CD4-positive, alpha-beta T cell (primary cell): ENCODE data around the gene CFAP57. TPM values are rescaled to one million over a fixed set of nuclear protein-coding genes. Genes with fewer than 3 reads are reported as not detected.
A peak's percentile ranks its signal among the peaks of the same experiment; 100 is the strongest.

Experiments
- ATAC-seq: fragments of 200-7000 bp; cut with Tn5 transposase; one replicate; pipeline ENCODE4 v1.10.0; 2022; ENCODE audit warnings: mild to moderate bottlenecking; ENCODE audit not compliant: poor library complexity
- CTCF ChIA-PET: fragments of 350-600 bp; sonication (Branson Sonifier 250); formaldehyde crosslinking; loops from one replicate; lab custom pipeline; 2021; ENCODE audit warnings: antibody characterized with exemption, inconsistent platforms; lab: Charles Lee
- POLR2A ChIA-PET: fragments of 350-600 bp; sonication (Branson Sonifier 250); formaldehyde crosslinking; loops from one replicate; lab custom pipeline; 2021; ENCODE audit warnings: antibody characterized with exemption, inconsistent platforms; lab: Charles Lee
- DNase-seq, 14 experiments: peaks; one replicate each; pipeline ENCODE4 v3.0.0-alpha.2; 2013 to 2020; ENCODE audit warnings: mixed read lengths in 2 of 14
- H3K27ac ChIP-seq, 2 donors: one replicate each; pipeline versions ENCODE4 v1.5.1 to v1.7.0; 2013; ENCODE audit warnings: low read length in 2 of 2, low read depth in 1 of 2, mild to moderate bottlenecking in 1 of 2
- H3K27me3 ChIP-seq, 2 experiments: 1 replicate in 1 of 2; 2 replicates in 1 of 2; pipeline versions ENCODE4 v1.6.1 to v1.7.0; 2013; ENCODE audit warnings: low read length in 2 of 2, control low read depth in 1 of 2, mild to moderate bottlenecking in 1 of 2, moderate library complexity in 1 of 2; ENCODE audit not compliant: insufficient read depth in 2 of 2, control insufficient read depth in 1 of 2
- H3K36me3 ChIP-seq: one replicate; pipeline ENCODE4 v1.6.1; 2013; ENCODE audit warnings: low read length, control low read depth; ENCODE audit not compliant: insufficient read depth
- H3K4me1 ChIP-seq: one replicate; pipeline ENCODE4 v1.6.1; 2013; ENCODE audit warnings: low read length, control low read depth; ENCODE audit not compliant: insufficient read depth
- H3K4me3 ChIP-seq: one replicate; pipeline ENCODE4 v1.5.1; 2013; ENCODE audit warnings: mild to moderate bottlenecking, low read length, moderate library complexity
- H3K9me3 ChIP-seq, 2 experiments: 1 replicate in 1 of 2; 2 replicates in 1 of 2; pipeline versions ENCODE4 v1.6.1 to v1.7.0; 2013; ENCODE audit warnings: low read length in 2 of 2, mild to moderate bottlenecking in 2 of 2, control low read depth in 1 of 2, moderate library complexity in 1 of 2; ENCODE audit not compliant: control insufficient read depth in 1 of 2, insufficient read depth in 1 of 2
- H3K27ac Mint-ChIP-seq: one replicate; pipeline ENCODE4 v1.8.0; 2020; ENCODE audit warnings: mixed read lengths
- H3K27me3 Mint-ChIP-seq: one replicate; pipeline ENCODE4 v1.8.0; 2021; ENCODE audit warnings: mixed read lengths
- H3K36me3 Mint-ChIP-seq: one replicate; pipeline ENCODE4 v1.8.0; 2021; ENCODE audit warnings: low read depth, mixed read lengths
- H3K4me1 Mint-ChIP-seq: one replicate; pipeline ENCODE4 v1.8.0; 2021; ENCODE audit warnings: low read depth, mixed read lengths
- H3K4me3 Mint-ChIP-seq: one replicate; pipeline ENCODE4 v1.8.0; 2020; ENCODE audit warnings: mild to moderate bottlenecking, mixed read lengths
- H3K9me3 Mint-ChIP-seq: one replicate; pipeline ENCODE4 v1.8.0; 2020; ENCODE audit warnings: mixed read lengths
- intact Hi-C, 2 experiments: fragments of 100-400 bp; cut with DNase I in 1 of 2; cut with micrococcal nuclease in 1 of 2; formaldehyde crosslinking; loops; one replicate each; pipeline versions ENCODE4 v1.15.1 to v1.9.0; 2023 to 2025; cut with DNase I, micrococcal nuclease
- total RNA-seq, 174 experiments: library from RNA in 2 of 174; stranded (reverse) in 2 of 174; gene quantifications; one replicate each; pipeline ENCODE4 v1.2.3 and lab custom pipeline; 2021 to 2026
- TF ChIP-seq, protein P1 (sequence below): fragments of 200-600 bp; IDR thresholded peaks from one replicate; pipeline ENCODE4 v1.8.0; 2022; ENCODE audit warnings: antibody characterized with exemption, mild to moderate bottlenecking

CFAP57 gene
- total RNA-seq, 2 experiments from 2014 or later, result not detected

- ChIA-PET CTCF (no interaction called here), POLR2A (no interaction called here)
- Mint-ChIP-seq H3K4me3 (no peak overlapping the region), H3K9me3 (no peaks in the 10 kb centered on the region), H3K27ac (no peak overlapping the region), H3K36me3 (no peaks in the 10 kb centered on the region), H3K27me3 (no peaks in the 10 kb centered on the region), H3K4me1 (no peaks in the 10 kb centered on the region)
- H3K9me3 ChIP-seq, result no peaks in the 10 kb centered on the region
- H3K4me1 ChIP-seq, result no peaks in the 10 kb centered on the region
- no peak overlapping the region for H3K4me3 ChIP-seq
- TF ChIP-seq, protein P1, sequence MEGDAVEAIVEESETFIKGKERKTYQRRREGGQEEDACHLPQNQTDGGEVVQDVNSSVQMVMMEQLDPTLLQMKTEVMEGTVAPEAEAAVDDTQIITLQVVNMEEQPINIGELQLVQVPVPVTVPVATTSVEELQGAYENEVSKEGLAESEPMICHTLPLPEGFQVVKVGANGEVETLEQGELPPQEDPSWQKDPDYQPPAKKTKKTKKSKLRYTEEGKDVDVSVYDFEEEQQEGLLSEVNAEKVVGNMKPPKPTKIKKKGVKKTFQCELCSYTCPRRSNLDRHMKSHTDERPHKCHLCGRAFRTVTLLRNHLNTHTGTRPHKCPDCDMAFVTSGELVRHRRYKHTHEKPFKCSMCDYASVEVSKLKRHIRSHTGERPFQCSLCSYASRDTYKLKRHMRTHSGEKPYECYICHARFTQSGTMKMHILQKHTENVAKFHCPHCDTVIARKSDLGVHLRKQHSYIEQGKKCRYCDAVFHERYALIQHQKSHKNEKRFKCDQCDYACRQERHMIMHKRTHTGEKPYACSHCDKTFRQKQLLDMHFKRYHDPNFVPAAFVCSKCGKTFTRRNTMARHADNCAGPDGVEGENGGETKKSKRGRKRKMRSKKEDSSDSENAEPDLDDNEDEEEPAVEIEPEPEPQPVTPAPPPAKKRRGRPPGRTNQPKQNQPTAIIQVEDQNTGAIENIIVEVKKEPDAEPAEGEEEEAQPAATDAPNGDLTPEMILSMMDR, result peak; percentile 43
- intact Hi-C loops, result loop anchor here in 1 of 2 experiments (1.0 kb wide), 1 partner anchor 120 kb away; the partner anchor contains the start of gene CDC20
- no peak overlapping the region for H3K27ac ChIP-seq
- DNase-seq (peak in 7 of 14 experiments; percentile 7 to 44 (median 24)), ATAC-seq (peak; percentile 43)
- no peaks in the 10 kb centered on the region for H3K27me3 ChIP-seq
- H3K36me3 ChIP-seq, result no peaks in the 10 kb centered on the region
These were observed 66.0 kb downstream of the CFAP57 start for GRCh38 chr1:43238085-43238484.

DNA sequence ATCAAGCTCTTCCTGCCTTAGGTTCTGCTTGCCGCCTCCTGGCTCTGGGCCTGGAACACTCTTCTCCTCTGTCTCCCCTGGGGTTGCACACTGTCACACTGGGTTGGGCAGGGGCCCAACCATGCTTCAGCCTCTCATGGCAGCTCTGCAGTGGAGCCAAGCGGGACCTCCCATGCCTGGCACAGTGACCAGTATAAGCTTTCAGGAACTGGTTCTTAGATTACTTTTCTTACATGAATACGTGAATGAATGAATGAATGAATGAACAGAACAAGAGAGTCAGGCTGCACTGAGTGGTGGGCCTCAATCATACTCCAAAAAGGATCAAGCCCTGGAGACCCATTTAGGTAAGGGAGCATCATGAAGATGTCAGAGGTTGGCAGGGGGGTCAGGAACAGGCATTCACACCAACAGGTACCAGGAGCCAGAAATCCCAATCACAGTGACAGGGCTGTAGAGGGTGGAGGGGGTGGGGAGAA is 66.9 kb downstream of the CFAP57 start:
- no peaks in the 10 kb centered on the region for H3K36me3 ChIP-seq
- H3K27ac ChIP-seq, result no peak overlapping the region
- ChIA-PET POLR2A (no interaction called here), CTCF (no interaction called here)
- TF ChIP-seq, protein P1, result no peak
- no peak overlapping the region for H3K4me3 ChIP-seq
- Mint-ChIP-seq H3K4me1 (no peaks in the 10 kb centered on the region), H3K9me3 (no peaks in the 10 kb centered on the region), H3K27me3 (no peaks in the 10 kb centered on the region), H3K4me3 (no peak overlapping the region), H3K36me3 (no peaks in the 10 kb centered on the region), H3K27ac (no peak overlapping the region)
- intact Hi-C loops, result loop anchor here in 1 of 2 experiments (1.0 kb wide), 1 partner anchor 119 kb away; the partner anchor contains the start of gene CDC20
- DNase-seq (no peak), ATAC-seq (no peak)
- no peaks in the 10 kb centered on the region for H3K4me1 ChIP-seq
- H3K9me3 ChIP-seq, result no peaks in the 10 kb centered on the region
- H3K27me3 ChIP-seq, result no peaks in the 10 kb centered on the region

GRCh38 chr1:43239484-43239883 is 67.4 kb downstream of the CFAP57 start:
- H3K27ac Mint-ChIP-seq, result no peak overlapping the region
- CTCF ChIA-PET, result no interaction called here
- H3K27ac ChIP-seq, result no peak overlapping the region
- TF ChIP-seq, protein P1, result no peak
- intact Hi-C loops, result no loop called here
- no peak for ATAC-seq
- no peaks in the 10 kb centered on the region for H3K9me3 ChIP-seq
- H3K27me3 ChIP-seq, result no peaks in the 10 kb centered on the region
- no peaks in the 10 kb centered on the region for H3K27me3 Mint-ChIP-seq
- no peak overlapping the region for H3K4me3 Mint-ChIP-seq
- no peaks in the 10 kb centered on the region for H3K9me3 Mint-ChIP-seq
- no peaks in the 10 kb centered on the region for H3K36me3 Mint-ChIP-seq
- no peaks in the 10 kb centered on the region for H3K36me3 ChIP-seq
- POLR2A ChIA-PET, result interaction anchor here (0.8 kb wide), 1 partner anchor 175 kb away, joined by 3 read pairs; no protein-coding TSS in a partner anchor
- no peaks in the 10 kb centered on the region for H3K4me1 ChIP-seq
- no peak overlapping the region for H3K4me3 ChIP-seq
- H3K4me1 Mint-ChIP-seq, result no peaks in the 10 kb centered on the region
- DNase-seq, result no peak
